ENCODE data around the gene HGFAC.
"Not testable (repeated sequence)": the region's sequence is repeated elsewhere in the genome, so short reads cannot be mapped to it uniquely, and the experiment has no call there.

The HGFAC gene

GRCh38 chr4:3405176-3405575 lies 36.6 kb upstream of the HGFAC start:
- Histone ChIP-seq H3K4me3 (ENCODE audit: low read length) (no peak overlapping the region), H3K9ac (ENCODE audit: low read length) (no peak overlapping the region), H3K27me3 (ENCODE audit: control insufficient read depth, insufficient read depth, low read length) (no peaks in the 10 kb centered on the region), H3K4me1 (ENCODE audit: control insufficient read depth, low read depth, low read length) (peaks cover 9% of the 10 kb centered on the region), H3K36me3 (ENCODE audit: control insufficient read depth, low read depth, low read length) (no peaks in the 10 kb centered on the region), H3K9me3 (ENCODE audit: control insufficient read depth, low read depth, low read length) (no peaks in the 10 kb centered on the region), H3K27ac (ENCODE audit: low read length) (no peak overlapping the region)

- Histone ChIP-seq H3K4me1 (ENCODE audit: control insufficient read depth, low read depth, low read length) (peaks cover 9% of the 10 kb centered on the region), H3K9me3 (ENCODE audit: control insufficient read depth, low read depth, low read length) (no peaks in the 10 kb centered on the region), H3K36me3 (ENCODE audit: control insufficient read depth, low read depth, low read length) (no peaks in the 10 kb centered on the region), H3K27ac (ENCODE audit: low read length) (no peak overlapping the region), H3K4me3 (ENCODE audit: low read length) (no peak overlapping the region), H3K27me3 (ENCODE audit: control insufficient read depth, insufficient read depth, low read length) (no peaks in the 10 kb centered on the region), H3K9ac (ENCODE audit: low read length) (no peak overlapping the region)
Observed at GRCh38 chr4:3406021-3406420, 35.7 kb upstream of the HGFAC start.

- Histone ChIP-seq H3K27ac (ENCODE audit: low read length) (no peak overlapping the region), H3K27me3 (ENCODE audit: control insufficient read depth, insufficient read depth, low read length) (no peaks in the 10 kb centered on the region)
Observed at GRCh38 chr4:3406431-3406830, 35.3 kb upstream of the HGFAC start.

GRCh38 chr4:3407171-3407771 lies 34.5 kb upstream of the HGFAC start:
- H3K9me3 ChIP-seq (ENCODE audit: control insufficient read depth, low read depth, low read length) = no peaks in the 10 kb centered on the region
- H3K27ac ChIP-seq (ENCODE audit: low read length) = no peak overlapping the region
- no peak overlapping the region for H3K4me3 ChIP-seq (ENCODE audit: low read length)
- H3K4me1 ChIP-seq (ENCODE audit: control insufficient read depth, low read depth, low read length) = peaks cover 9% of the 10 kb centered on the region
- no peaks in the 10 kb centered on the region for H3K36me3 ChIP-seq (ENCODE audit: control insufficient read depth, low read depth, low read length)
- H3K9ac ChIP-seq (ENCODE audit: low read length) = no peak overlapping the region
- no peaks in the 10 kb centered on the region for H3K27me3 ChIP-seq (ENCODE audit: control insufficient read depth, insufficient read depth, low read length)

More at GRCh38 chr4:3406431-3406830, 35.3 kb upstream of the HGFAC start:
- Histone ChIP-seq H3K4me3 (ENCODE audit: low read length) (no peak overlapping the region), H3K4me1 (ENCODE audit: control insufficient read depth, low read depth, low read length) (peaks cover 9% of the 10 kb centered on the region), H3K36me3 (ENCODE audit: control insufficient read depth, low read depth, low read length) (no peaks in the 10 kb centered on the region), H3K9ac (ENCODE audit: low read length) (no peak overlapping the region), H3K9me3 (ENCODE audit: control insufficient read depth, low read depth, low read length) (no peaks in the 10 kb centered on the region)

- H3K27me3 ChIP-seq (ENCODE audit: control insufficient read depth, insufficient read depth, low read length) = no peaks in the 10 kb centered on the region
- no peaks in the 10 kb centered on the region for H3K9me3 ChIP-seq (ENCODE audit: control insufficient read depth, low read depth, low read length)
- H3K27ac ChIP-seq (ENCODE audit: low read length) = no peak overlapping the region
- peaks cover 9% of the 10 kb centered on the region for H3K4me1 ChIP-seq (ENCODE audit: control insufficient read depth, low read depth, low read length)
- H3K36me3 ChIP-seq (ENCODE audit: control insufficient read depth, low read depth, low read length) = no peaks in the 10 kb centered on the region
- no peak overlapping the region for H3K9ac ChIP-seq (ENCODE audit: low read length)
- H3K4me3 ChIP-seq (ENCODE audit: low read length) = no peak overlapping the region
Observed at GRCh38 chr4:3407930-3408792, 33.6 kb upstream of the HGFAC start.

- Histone ChIP-seq H3K9me3 (ENCODE audit: control insufficient read depth, low read depth, low read length) (no peaks in the 10 kb centered on the region), H3K27me3 (ENCODE audit: control insufficient read depth, insufficient read depth, low read length) (no peaks in the 10 kb centered on the region), H3K9ac (ENCODE audit: low read length) (no peak overlapping the region), H3K4me3 (ENCODE audit: low read length) (no peak overlapping the region), H3K4me1 (ENCODE audit: control insufficient read depth, low read depth, low read length) (peaks cover 9% of the 10 kb centered on the region), H3K36me3 (ENCODE audit: control insufficient read depth, low read depth, low read length) (no peaks in the 10 kb centered on the region), H3K27ac (ENCODE audit: low read length) (no peak overlapping the region)
Observed at GRCh38 chr4:3408793-3409330, 32.9 kb upstream of the HGFAC start.

GRCh38 chr4:3409571-3410091 lies 32.1 kb upstream of the HGFAC start:
- Histone ChIP-seq H3K9me3 (ENCODE audit: control insufficient read depth, low read depth, low read length) (no peaks in the 10 kb centered on the region), H3K27ac (ENCODE audit: low read length) (no peak overlapping the region), H3K9ac (ENCODE audit: low read length) (no peak overlapping the region), H3K4me1 (ENCODE audit: control insufficient read depth, low read depth, low read length) (peaks cover 9% of the 10 kb centered on the region), H3K4me3 (ENCODE audit: low read length) (no peak overlapping the region), H3K36me3 (ENCODE audit: control insufficient read depth, low read depth, low read length) (no peaks in the 10 kb centered on the region), H3K27me3 (ENCODE audit: control insufficient read depth, insufficient read depth, low read length) (no peaks in the 10 kb centered on the region)

GRCh38 chr4:3410401-3411135 lies 31.2 kb upstream of the HGFAC start:
- Histone ChIP-seq H3K27me3 (ENCODE audit: control insufficient read depth, insufficient read depth, low read length) (no peaks in the 10 kb centered on the region), H3K36me3 (ENCODE audit: control insufficient read depth, low read depth, low read length) (no peaks in the 10 kb centered on the region), H3K4me3 (ENCODE audit: low read length) (no peak overlapping the region), H3K9ac (ENCODE audit: low read length) (no peak overlapping the region), H3K4me1 (ENCODE audit: control insufficient read depth, low read depth, low read length) (peaks cover 9% of the 10 kb centered on the region), H3K27ac (ENCODE audit: low read length) (no peak overlapping the region), H3K9me3 (ENCODE audit: control insufficient read depth, low read depth, low read length) (no peaks in the 10 kb centered on the region)

- not testable (repeated sequence) for H3K4me1 ChIP-seq (ENCODE audit: control insufficient read depth, low read depth, low read length); H3K4me3 ChIP-seq (ENCODE audit: low read length); H3K27me3 ChIP-seq (ENCODE audit: control insufficient read depth, insufficient read depth, low read length); H3K27ac ChIP-seq (ENCODE audit: low read length); H3K9me3 ChIP-seq (ENCODE audit: control insufficient read depth, low read depth, low read length); H3K9ac ChIP-seq (ENCODE audit: low read length); H3K36me3 ChIP-seq (ENCODE audit: control insufficient read depth, low read depth, low read length)
Observed at GRCh38 chr4:3411190-3411589, 30.6 kb upstream of the HGFAC start.

GRCh38 chr4:3411676-3412075 lies 30.1 kb upstream of the HGFAC start:
- Histone ChIP-seq H3K4me3 (ENCODE audit: low read length) (no peak overlapping the region), H3K36me3 (ENCODE audit: control insufficient read depth, low read depth, low read length) (no peaks in the 10 kb centered on the region), H3K9ac (ENCODE audit: low read length) (no peak overlapping the region), H3K4me1 (ENCODE audit: control insufficient read depth, low read depth, low read length) (peaks cover 9% of the 10 kb centered on the region), H3K9me3 (ENCODE audit: control insufficient read depth, low read depth, low read length) (no peaks in the 10 kb centered on the region), H3K27me3 (ENCODE audit: control insufficient read depth, insufficient read depth, low read length) (no peaks in the 10 kb centered on the region), H3K27ac (ENCODE audit: low read length) (no peak overlapping the region)

GRCh38 chr4:3412257-3413020 lies 29.3 kb upstream of the HGFAC start:
- Histone ChIP-seq H3K27me3 (ENCODE audit: control insufficient read depth, insufficient read depth, low read length) (no peaks in the 10 kb centered on the region), H3K4me1 (ENCODE audit: control insufficient read depth, low read depth, low read length) (peaks cover 9% of the 10 kb centered on the region), H3K27ac (ENCODE audit: low read length) (no peak overlapping the region), H3K36me3 (ENCODE audit: control insufficient read depth, low read depth, low read length) (no peaks in the 10 kb centered on the region), H3K4me3 (ENCODE audit: low read length) (no peak overlapping the region), H3K9ac (ENCODE audit: low read length) (no peak overlapping the region), H3K9me3 (ENCODE audit: control insufficient read depth, low read depth, low read length) (no peaks in the 10 kb centered on the region)

Measured in iPS-18a (cell line).